HG02943 (cell line): Measurements from ENCODE around the gene XK.
"Not testable (repeated sequence)": the region's sequence is repeated elsewhere in the genome, so short reads cannot be mapped to it uniquely, and the experiment has no call there.

ENCODE experiments used
- ATAC-seq: cut with Tn5 transposase; IDR thresholded peaks from one replicate; pipeline ENCODE4 v1.9.1; 2021; ENCODE audit warnings: mild to moderate bottlenecking, low read depth, moderate library complexity; ENCODE audit not compliant: unreplicated experiment

Gene XK, protein sequence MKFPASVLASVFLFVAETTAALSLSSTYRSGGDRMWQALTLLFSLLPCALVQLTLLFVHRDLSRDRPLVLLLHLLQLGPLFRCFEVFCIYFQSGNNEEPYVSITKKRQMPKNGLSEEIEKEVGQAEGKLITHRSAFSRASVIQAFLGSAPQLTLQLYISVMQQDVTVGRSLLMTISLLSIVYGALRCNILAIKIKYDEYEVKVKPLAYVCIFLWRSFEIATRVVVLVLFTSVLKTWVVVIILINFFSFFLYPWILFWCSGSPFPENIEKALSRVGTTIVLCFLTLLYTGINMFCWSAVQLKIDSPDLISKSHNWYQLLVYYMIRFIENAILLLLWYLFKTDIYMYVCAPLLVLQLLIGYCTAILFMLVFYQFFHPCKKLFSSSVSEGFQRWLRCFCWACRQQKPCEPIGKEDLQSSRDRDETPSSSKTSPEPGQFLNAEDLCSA

GRCh38 chrX:37685381-37686359, at the start of gene XK:
TSS of gene XK (plus strand) at chrX:37685791. CDS start at chrX:37685962, 171 bp downstream.
- no peak for ATAC-seq

GRCh38 chrX:37638047-37638446, 47.5 kb upstream of the XK start:
- no peak for ATAC-seq

GRCh38 chrX:37640142-37640541, 45.4 kb upstream of the XK start:
- no peak for ATAC-seq

GRCh38 chrX:37641859-37642258, 43.7 kb upstream of the XK start:
- ATAC-seq: no peak

DNA sequence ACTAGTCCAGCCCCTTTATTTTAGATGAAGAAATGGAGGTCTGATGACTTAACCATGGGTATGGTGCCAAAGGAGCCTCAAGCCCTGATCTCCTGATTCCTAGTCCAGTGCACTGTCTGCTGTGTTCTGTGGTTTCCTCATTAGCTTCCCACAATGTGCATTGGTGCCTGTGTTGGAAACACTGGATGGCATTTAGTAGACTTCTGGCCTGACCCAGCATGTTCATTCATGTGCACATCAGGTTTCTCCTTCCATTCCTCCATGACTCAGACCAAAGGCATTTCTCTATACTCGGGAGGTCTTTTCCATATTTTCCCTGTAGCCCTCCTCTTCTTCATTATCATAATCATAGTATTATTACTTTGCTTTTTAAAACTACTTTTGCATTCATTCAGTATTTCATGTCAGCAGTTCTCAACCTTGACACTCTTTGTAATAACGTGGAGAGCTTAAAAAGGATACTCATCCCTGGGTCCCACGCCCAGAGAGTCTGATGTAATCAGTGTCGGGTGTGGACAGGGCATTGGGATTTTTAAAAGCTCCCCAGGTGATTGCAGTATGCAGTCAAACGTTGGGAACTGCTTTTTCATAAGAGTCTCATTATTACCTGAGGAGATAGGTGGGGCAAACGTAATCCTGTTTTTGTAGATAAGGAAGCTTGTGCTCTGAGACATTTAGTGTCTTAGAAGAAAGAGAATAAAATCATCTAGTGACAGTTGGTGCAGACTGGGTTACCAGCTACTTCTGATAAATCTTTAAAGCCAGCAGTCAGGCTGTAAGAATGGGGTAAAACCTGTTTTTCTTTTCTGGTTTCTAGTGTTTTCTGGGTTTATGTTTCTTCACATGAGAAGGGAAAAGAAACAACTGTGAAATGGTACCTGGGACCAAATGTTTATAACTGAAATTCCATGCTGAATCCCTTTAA, 40.9 kb upstream of the XK start:
- no peak for ATAC-seq

GRCh38 chrX:37646254-37646653, 39.3 kb upstream of the XK start:
- ATAC-seq: no peak

DNA sequence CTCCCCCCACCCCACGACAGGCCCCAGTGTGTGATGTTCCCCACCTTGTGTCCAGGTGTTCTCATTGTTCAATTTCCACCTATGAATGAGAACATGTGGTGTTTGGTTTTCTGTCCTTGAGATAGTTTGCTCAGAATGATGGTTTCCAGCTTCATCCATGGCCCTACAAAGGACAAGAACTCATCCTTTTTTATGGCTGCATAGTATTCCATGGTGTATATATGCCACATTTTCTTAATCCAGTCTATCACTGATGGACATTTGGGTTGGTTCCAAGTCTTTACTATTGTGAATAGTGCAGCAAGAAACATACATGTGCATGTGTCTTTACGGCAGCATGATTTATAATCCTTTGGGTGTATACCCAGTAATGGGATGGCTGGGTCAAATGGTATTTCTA, 34.7 kb upstream of the XK start:
- not testable (repeated sequence) for ATAC-seq

- ATAC-seq: no peak
These were observed 33.6 kb upstream of the XK start for GRCh38 chrX:37651921-37652452.

GRCh38 chrX:37652589-37653231, 32.9 kb upstream of the XK start:
- ATAC-seq: no peak

DNA sequence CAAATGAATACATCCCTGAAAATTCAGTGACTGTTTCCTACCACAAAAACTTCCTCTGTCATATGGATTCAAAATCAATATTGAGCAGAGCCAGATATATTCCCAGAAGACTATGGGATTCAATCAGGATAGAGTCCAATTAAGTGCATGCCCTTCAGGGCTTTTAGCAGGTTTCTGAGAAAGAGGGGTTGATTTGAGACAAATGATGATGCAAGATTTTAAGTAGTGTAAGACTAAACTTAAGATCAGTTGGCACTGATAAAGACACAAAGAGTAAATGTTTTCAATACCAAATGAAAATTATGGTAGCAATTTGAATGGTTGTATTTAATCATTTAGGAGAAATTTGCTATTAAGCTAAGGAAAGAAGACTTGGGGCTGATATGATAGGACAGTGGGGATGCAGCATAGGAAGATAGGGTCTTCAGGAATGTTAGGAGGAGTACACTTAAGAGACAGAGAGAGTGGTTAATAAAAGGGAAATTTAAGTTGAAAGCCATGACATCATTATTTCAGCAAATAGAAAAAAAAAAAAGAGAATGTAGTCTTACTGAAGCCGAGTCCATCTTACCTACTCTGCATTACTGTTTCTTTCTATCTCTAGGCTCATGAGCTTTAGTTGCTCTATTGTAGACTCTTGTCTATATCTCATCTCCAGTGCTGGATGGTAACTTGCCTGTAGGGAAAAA, 32.0 kb upstream of the XK start:
- no peak for ATAC-seq

DNA sequence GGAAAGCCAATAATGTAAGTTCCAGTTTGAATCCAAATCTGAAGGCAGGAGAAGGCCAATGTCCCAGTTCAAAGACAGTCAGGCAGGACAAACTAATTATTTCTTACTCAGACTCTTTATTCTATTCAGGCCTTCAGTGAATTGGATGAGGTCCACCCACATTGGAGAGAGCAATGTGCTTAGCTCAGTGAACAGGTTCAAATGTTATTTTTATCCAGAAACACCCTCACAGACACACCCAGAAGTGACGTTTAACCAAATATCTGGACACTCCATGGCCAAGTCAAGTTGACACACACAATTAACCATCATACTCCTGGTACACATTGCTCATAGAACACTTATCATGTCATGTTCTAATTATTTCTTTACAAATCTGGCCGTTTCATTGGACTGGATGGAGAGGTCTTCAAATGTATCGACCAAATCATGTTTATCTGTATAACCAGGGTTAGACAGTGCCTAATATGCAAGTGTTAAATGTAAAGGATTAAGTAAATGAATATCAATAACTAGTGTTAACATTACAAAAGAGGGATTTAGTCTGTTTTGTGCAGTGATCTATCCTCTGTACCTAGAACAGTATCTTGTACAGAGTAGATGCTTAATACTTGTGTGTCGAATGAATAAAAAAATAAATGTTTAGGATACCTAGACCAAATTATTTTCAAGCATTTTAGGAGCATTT, 27.1 kb upstream of the XK start:
- no peak for ATAC-seq

GRCh38 chrX:37659047-37659446, 26.5 kb upstream of the XK start:
- no peak for ATAC-seq

DNA sequence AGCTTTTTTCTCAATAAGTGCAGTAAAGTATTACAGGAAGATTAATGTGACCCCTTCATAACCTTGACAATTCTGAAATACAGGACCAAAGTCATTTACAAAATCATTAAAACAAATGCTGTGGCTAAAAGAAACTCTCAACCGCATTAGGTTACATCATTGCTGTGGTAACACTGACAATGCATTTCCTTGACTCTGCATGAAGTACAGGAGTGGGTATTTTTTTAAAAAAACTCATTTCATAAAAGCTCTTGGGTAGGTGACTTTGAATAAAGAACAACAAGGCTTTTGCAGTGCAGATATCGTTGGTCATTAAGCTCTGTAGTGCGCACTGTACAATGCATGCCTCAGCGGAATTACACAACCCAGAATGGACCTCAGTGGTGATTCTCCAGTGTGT, 23.4 kb upstream of the XK start:
- no peak for ATAC-seq

DNA sequence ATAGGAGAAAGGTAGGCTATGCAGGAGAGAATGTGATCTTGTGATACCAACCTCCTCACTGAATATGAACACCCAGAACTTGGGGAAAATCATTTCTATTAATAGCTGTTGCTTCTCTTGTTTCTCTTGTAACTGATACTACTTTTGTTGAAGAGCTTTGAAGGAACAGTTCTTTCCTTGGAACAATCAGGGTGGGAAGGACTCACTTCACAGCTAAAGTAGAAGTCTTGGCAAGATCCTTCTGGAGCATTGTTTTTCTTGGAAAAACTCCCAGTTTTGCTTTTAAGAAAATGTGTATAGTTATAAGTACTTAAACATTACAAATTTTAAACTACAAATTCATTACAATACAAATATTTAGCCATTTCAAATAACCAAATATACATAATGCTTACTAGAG, 19.1 kb upstream of the XK start:
- ATAC-seq: no peak

DNA sequence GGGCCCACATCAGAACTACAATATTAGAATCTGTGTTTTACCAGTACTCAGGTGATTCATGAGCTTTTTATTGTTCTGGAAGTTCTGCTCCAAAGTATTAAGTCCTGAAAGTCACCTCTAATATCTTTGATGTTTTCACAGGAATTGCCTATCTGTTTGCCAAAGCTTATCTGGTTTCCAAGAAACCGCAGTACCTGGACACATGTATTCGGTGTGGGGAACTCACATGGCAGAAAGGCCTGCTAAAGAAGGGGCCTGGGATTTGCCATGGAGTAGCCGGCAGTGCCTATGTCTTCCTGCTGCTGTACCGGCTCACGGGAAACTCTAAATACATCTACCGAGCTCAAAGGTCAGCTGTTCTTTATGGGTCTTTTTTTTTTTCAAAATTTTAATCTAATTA, 18.4 kb upstream of the XK start:
- no peak for ATAC-seq

DNA sequence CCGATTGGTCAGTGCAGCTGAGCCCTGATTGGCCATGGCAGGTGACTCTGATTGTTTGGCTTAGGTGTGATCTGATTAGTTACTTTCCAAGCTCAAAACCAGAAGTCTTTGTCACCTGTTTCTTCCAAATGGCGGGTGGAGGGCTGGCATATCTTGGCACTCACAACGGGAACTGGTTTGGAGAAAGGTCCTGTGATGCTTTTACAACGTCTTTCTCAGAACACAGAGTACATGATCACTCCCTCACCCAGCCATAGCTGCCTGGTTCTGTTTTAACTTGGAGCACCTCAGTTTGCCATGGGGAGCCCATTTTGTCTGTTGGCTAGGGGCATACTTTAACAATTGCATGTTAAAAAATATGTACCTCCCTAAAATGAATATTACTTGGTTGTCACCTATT, 13.0 kb upstream of the XK start:
- no peak for ATAC-seq

DNA sequence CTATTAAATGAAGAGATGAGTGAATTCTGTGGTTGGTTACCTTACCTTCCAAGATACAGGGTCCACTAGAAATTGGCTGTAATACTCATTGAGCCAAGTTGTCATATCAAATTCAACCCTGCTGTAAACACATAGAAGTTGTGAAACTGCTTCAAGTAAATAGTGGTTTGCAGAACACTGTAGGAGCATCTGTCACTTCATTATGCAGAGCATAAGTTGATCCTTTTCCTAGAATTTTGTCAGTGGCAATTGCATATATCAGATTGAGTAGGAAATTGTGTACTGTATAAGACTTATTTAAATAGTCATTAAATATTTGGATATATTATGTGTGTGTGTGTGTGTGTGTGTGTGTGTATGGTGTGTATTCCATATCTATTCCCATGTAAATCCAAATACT, 8.8 kb upstream of the XK start:
- no peak for ATAC-seq

DNA sequence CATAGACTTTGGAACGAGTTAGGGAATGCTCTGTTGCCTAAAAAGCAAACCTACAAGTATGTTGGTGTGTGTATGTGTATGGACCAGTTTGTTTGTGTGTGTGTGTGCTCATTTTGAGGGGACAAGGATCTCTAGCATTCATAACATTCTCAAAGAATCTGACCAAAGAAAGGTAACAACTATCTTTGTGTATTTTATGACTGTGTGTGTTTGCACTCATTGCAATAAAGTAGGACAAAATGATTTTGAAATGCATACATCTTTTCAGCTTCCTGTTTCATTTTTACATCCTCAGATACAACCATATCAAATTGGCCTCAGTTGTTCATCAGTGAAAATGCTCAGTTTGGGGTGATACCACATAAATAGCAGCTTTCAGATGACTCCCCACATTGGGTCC, 8.3 kb upstream of the XK start:
- ATAC-seq: no peak

DNA sequence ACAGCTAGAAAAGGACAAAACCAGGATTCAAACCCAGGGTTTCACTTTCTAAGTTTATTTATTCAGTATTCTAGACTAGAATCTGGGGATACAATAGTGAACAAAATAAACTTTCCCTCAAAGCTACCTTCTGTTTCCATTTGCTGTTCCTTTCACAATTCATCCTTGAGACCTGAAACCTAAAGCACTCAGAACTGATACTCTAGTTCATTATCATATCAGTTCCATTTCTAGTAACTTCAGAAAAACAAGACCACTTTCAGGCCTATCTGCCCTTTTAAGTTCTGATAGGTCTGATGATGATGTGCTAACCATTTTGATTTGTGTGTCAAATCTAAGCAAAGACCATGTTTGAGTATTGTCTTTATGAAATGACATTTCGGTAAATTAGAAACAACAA, 7.8 kb upstream of the XK start:
- no peak for ATAC-seq
